Stimulated activated naive B cell treated with anti-CD40 and anti-IgM and Interleukin-4, amounts not matched to agents 10 μg/mL and 1 μg/mL and 100 μg/mL, for 72 hours (primary cell): ENCODE measurements around the gene SBF1.
A peak's percentile ranks its signal among the peaks of the same experiment; 100 is the strongest.

Experiments
- ATAC-seq, 2 donors: fragments of 150-1000 bp; cut with Tn5 transposase; replicated peaks; 2 replicates each; pipeline ENCODE4 v1.10.0; 2021; ENCODE audit warnings: moderate library complexity in 1 of 2
- DNase-seq: peaks from one replicate; pipeline ENCODE4 v3.0.0; 2021
- H3K27ac Mint-ChIP-seq: one replicate; pipeline ENCODE4 v1.8.0; 2022; ENCODE audit warnings: mild to moderate bottlenecking, mixed read lengths
- H3K27me3 Mint-ChIP-seq, 2 donors: one replicate each; pipeline ENCODE4 v1.8.0; 2022; ENCODE audit warnings: mixed read lengths in 2 of 2
- H3K36me3 Mint-ChIP-seq, 2 donors: one replicate each; pipeline ENCODE4 v1.8.0; 2022; ENCODE audit warnings: mixed read lengths in 2 of 2, mild to moderate bottlenecking in 1 of 2
- H3K4me1 Mint-ChIP-seq, 2 donors: one replicate each; pipeline ENCODE4 v1.8.0; 2022; ENCODE audit warnings: mixed read lengths in 2 of 2, mild to moderate bottlenecking in 1 of 2
- H3K4me3 Mint-ChIP-seq, 2 donors: one replicate each; pipeline ENCODE4 v1.8.0; 2022; ENCODE audit warnings: mild to moderate bottlenecking in 2 of 2, mixed read lengths in 2 of 2, moderate library complexity in 1 of 2
- H3K9me3 Mint-ChIP-seq, 2 donors: one replicate each; pipeline ENCODE4 v1.8.0; 2022; ENCODE audit warnings: mixed read lengths in 2 of 2, mild to moderate bottlenecking in 1 of 2

Gene SBF1

GRCh38 chr22:50471197-50471847 lies 3.5 kb downstream of the SBF1 start:
- peak overlapping the region; percentile 65 to 80 for H3K4me3 Mint-ChIP-seq
- no peaks in the 10 kb centered on the region for H3K9me3 Mint-ChIP-seq
- DNase-seq, result no peak
- peaks cover 68 to 82% of the 10 kb centered on the region in 2 donors for H3K4me1 Mint-ChIP-seq
- H3K36me3 Mint-ChIP-seq, result peaks cover 8 to 22% of the 10 kb centered on the region in 2 donors
- ATAC-seq, result no peak
- H3K27me3 Mint-ChIP-seq, result no peaks in the 10 kb centered on the region
- H3K27ac Mint-ChIP-seq, result peak overlapping the region; percentile 92

- Mint-ChIP-seq H3K4me3 (peak overlapping the region; percentile 65 to 80), H3K9me3 (no peaks in the 10 kb centered on the region), H3K4me1 (peaks cover 67 to 83% of the 10 kb centered on the region in 2 donors), H3K27ac (peak overlapping the region; percentile 92), H3K36me3 (peaks cover 13 to 28% of the 10 kb centered on the region in 2 donors), H3K27me3 (no peaks in the 10 kb centered on the region)
- ATAC-seq (no peak), DNase-seq (no peak)
Measured at GRCh38 chr22:50470491-50470890, 4.3 kb downstream of the SBF1 start.

- Mint-ChIP-seq H3K27ac (peak overlapping the region; percentile 92), H3K9me3 (no peaks in the 10 kb centered on the region), H3K27me3 (no peaks in the 10 kb centered on the region), H3K4me3 (peak overlapping the region; percentile 65 to 80), H3K36me3 (peaks cover 13 to 29% of the 10 kb centered on the region in 2 donors), H3K4me1 (peaks cover 62 to 77% of the 10 kb centered on the region in 2 donors)
- DNase-seq (peak; percentile 90), ATAC-seq (peak; percentile 78 to 85)
Measured at GRCh38 chr22:50469377-50470305, 5.2 kb downstream of the SBF1 start.

GRCh38 chr22:50468626-50469025 lies 6.2 kb downstream of the SBF1 start:
- H3K9me3 Mint-ChIP-seq, result no peaks in the 10 kb centered on the region
- H3K36me3 Mint-ChIP-seq, result peaks cover 18 to 36% of the 10 kb centered on the region in 2 donors
- ATAC-seq (no peak), DNase-seq (no peak)
- peak overlapping the region; percentile 92 for H3K27ac Mint-ChIP-seq
- H3K4me3 Mint-ChIP-seq, result peak overlapping the region; percentile 65 to 80
- peaks cover 57 to 70% of the 10 kb centered on the region in 2 donors for H3K4me1 Mint-ChIP-seq
- no peaks in the 10 kb centered on the region for H3K27me3 Mint-ChIP-seq

- Mint-ChIP-seq H3K4me1 (peaks cover 50 to 63% of the 10 kb centered on the region in 2 donors), H3K9me3 (no peaks in the 10 kb centered on the region), H3K27me3 (no peaks in the 10 kb centered on the region), H3K4me3 (peak overlapping the region in 1 of 2 donors; percentile 32), H3K27ac (peak overlapping the region; percentile 42), H3K36me3 (peaks cover 22 to 35% of the 10 kb centered on the region in 2 donors)
- no peak for DNase-seq
- no peak for ATAC-seq
Measured at GRCh38 chr22:50467773-50468440, 6.9 kb downstream of the SBF1 start.

- ATAC-seq (no peak), DNase-seq (no peak)
- Mint-ChIP-seq H3K27me3 (no peaks in the 10 kb centered on the region), H3K4me3 (no peak overlapping the region), H3K4me1 (peaks cover 47 to 57% of the 10 kb centered on the region in 2 donors), H3K27ac (no peak overlapping the region), H3K36me3 (peaks cover 24 to 35% of the 10 kb centered on the region in 2 donors), H3K9me3 (no peaks in the 10 kb centered on the region)
Measured at GRCh38 chr22:50467341-50467740, 7.5 kb downstream of the SBF1 start.

GRCh38 chr22:50465066-50465930 lies 9.5 kb downstream of the SBF1 start:
- Mint-ChIP-seq H3K27ac (peak overlapping the region; percentile 37), H3K4me1 (peaks cover 26 to 36% of the 10 kb centered on the region in 2 donors), H3K36me3 (peaks cover 39 to 43% of the 10 kb centered on the region in 2 donors), H3K4me3 (no peak overlapping the region), H3K27me3 (no peaks in the 10 kb centered on the region), H3K9me3 (no peaks in the 10 kb centered on the region)
- ATAC-seq (no peak), DNase-seq (no peak)

GRCh38 chr22:50464451-50464850 lies 10.4 kb downstream of the SBF1 start:
- H3K4me1 Mint-ChIP-seq, result peaks cover 19 to 28% of the 10 kb centered on the region in 2 donors
- H3K9me3 Mint-ChIP-seq, result no peaks in the 10 kb centered on the region
- H3K27ac Mint-ChIP-seq, result no peak overlapping the region
- DNase-seq (no peak), ATAC-seq (no peak)
- peaks cover 42 to 47% of the 10 kb centered on the region in 2 donors for H3K36me3 Mint-ChIP-seq
- H3K4me3 Mint-ChIP-seq, result no peak overlapping the region
- H3K27me3 Mint-ChIP-seq, result no peaks in the 10 kb centered on the region

GRCh38 chr22:50463188-50463900 lies 11.5 kb downstream of the SBF1 start:
- Mint-ChIP-seq H3K27ac (peak overlapping the region; percentile 75), H3K4me3 (no peak overlapping the region), H3K27me3 (no peaks in the 10 kb centered on the region), H3K36me3 (peaks cover 50 to 54% of the 10 kb centered on the region in 2 donors), H3K9me3 (no peaks in the 10 kb centered on the region), H3K4me1 (peaks cover 11 to 21% of the 10 kb centered on the region in 2 donors)
- ATAC-seq (no peak), DNase-seq (no peak)

- DNase-seq (no peak), ATAC-seq (no peak)
- no peaks in the 10 kb centered on the region for H3K9me3 Mint-ChIP-seq
- H3K4me1 Mint-ChIP-seq, result peaks cover 8 to 18% of the 10 kb centered on the region in 2 donors
- H3K27me3 Mint-ChIP-seq, result no peaks in the 10 kb centered on the region
- H3K36me3 Mint-ChIP-seq, result peaks cover 57 to 61% of the 10 kb centered on the region in 2 donors
- no peak overlapping the region for H3K4me3 Mint-ChIP-seq
- H3K27ac Mint-ChIP-seq, result no peak overlapping the region
Measured at GRCh38 chr22:50461979-50462540, 12.8 kb downstream of the SBF1 start.

GRCh38 chr22:50461536-50461935 lies 13.3 kb downstream of the SBF1 start:
- no peaks in the 10 kb centered on the region for H3K27me3 Mint-ChIP-seq

GRCh38 chr22:50460938-50461337 lies 13.9 kb downstream of the SBF1 start:
- peaks cover 4 to 7% of the 10 kb centered on the region in 2 donors for H3K4me1 Mint-ChIP-seq
- H3K36me3 Mint-ChIP-seq, result peaks cover 52 to 58% of the 10 kb centered on the region in 2 donors
- no peak overlapping the region for H3K4me3 Mint-ChIP-seq
- ATAC-seq, result no peak
- no peaks in the 10 kb centered on the region for H3K27me3 Mint-ChIP-seq
- H3K27ac Mint-ChIP-seq, result no peak overlapping the region
- DNase-seq, result no peak
- no peaks in the 10 kb centered on the region for H3K9me3 Mint-ChIP-seq

More at GRCh38 chr22:50461536-50461935, 13.3 kb downstream of the SBF1 start:
- Mint-ChIP-seq H3K4me1 (peaks cover 4 to 12% of the 10 kb centered on the region in 2 donors), H3K27ac (no peak overlapping the region), H3K9me3 (no peaks in the 10 kb centered on the region), H3K36me3 (peaks cover 56 to 62% of the 10 kb centered on the region in 2 donors), H3K4me3 (no peak overlapping the region)
- ATAC-seq (no peak), DNase-seq (no peak)
